ENCODE data around the gene PTGES. TPM values are rescaled to one million over a fixed set of nuclear protein-coding genes. Genes with fewer than 3 reads are reported as not detected.

Gene PTGES
- total RNA-seq, 1 experiment from 2014 or later, result 2.4 TPM

DNA sequence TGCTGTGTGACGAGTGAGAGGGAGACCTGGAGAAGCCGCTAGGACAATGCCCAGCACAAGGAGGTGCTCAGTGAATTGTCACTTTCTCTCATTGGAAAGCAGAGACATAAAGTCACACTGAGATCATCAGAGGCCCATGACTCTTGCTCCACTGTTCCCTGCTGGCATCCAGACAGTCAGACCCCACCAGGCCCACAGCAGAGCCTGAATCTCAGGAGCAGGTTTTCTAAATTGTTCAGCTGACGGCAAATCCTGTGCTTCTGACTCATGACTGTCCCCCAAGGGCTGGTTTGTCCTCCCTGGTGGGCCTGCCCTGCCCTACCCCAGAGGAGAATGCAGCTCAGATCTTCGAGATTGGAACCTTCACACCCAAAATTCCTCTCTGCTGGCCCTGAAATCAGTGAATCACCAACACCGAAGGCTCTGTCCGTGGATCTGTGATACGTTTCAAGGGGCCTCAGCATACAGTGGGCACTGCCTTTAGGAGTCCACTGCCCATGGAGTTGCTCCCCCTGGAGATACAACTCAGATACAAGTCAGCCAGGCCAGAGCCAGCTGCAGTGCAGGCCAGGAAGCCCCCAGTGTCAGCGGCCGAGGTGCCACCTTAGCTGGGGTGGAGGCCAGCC, 2.7 kb downstream of the PTGES start:
- Histone ChIP-seq H3K4me2 (ENCODE audit: insufficient read depth, insufficient read length, low read length) (no peak overlapping the region), H3K79me1 (ENCODE audit: insufficient read depth, low read depth, low read length, poor library complexity, severe bottlenecking) (no peaks in the 10 kb centered on the region), H3K79me2 (ENCODE audit: insufficient read depth, low read length) (no peaks in the 10 kb centered on the region), H3K4ac (ENCODE audit: low read depth, low read length) (no peak overlapping the region), H2AFZ (ENCODE audit: low read length) (no peak overlapping the region), H2BK120ac (ENCODE audit: low read depth, low read length, poor library complexity, severe bottlenecking) (no peak overlapping the region), H4K5ac (ENCODE audit: insufficient read length, low read depth, low read length) (no peak overlapping the region), H4K8ac (replicated peaks; ENCODE audit: insufficient read length, low read depth, low read length) (no peak overlapping the region), H3K18ac (ENCODE audit: insufficient read length, low read depth, low read length) (peak overlapping the region; percentile 25), H3K4me1 (ENCODE audit: insufficient read depth, low read length) (peaks cover 6% of the 10 kb centered on the region; the same call in 1 of the 2 replicates), H4K20me1 (ENCODE audit: control insufficient read depth, insufficient read depth, insufficient read length) (no peaks in the 10 kb centered on the region), H2BK20ac (ENCODE audit: low read depth, low read length, poor library complexity, severe bottlenecking) (no peak overlapping the region), H3K23ac (ENCODE audit: insufficient read length, low read depth, low read length) (no peak overlapping the region), H3K27me3 (ENCODE audit: insufficient read depth, low read length) (no peaks in the 10 kb centered on the region), H2BK15ac (ENCODE audit: low read depth, low read length) (no peak overlapping the region), H3K14ac (ENCODE audit: insufficient read depth, low read length) (no peak overlapping the region), H4K91ac (ENCODE audit: insufficient read length, low read depth, low read length) (no peak overlapping the region), H2BK5ac (ENCODE audit: insufficient read length, low read length) (no peak overlapping the region), H3K9ac (ENCODE audit: extremely low read depth, insufficient read length, low read length) (no peak overlapping the region), H3K27ac (ENCODE audit: insufficient read length, low read depth, low read length) (no peak overlapping the region), H2AK5ac (ENCODE audit: insufficient read length, low read length) (no peak overlapping the region), H3T11ph (ENCODE audit: low read length) (no peak overlapping the region), H3K56ac (ENCODE audit: insufficient read length, low read depth, low read length) (no peak overlapping the region), H3K9me3 (ENCODE audit: control insufficient read depth, low read depth, low read length) (no peaks in the 10 kb centered on the region), H3K23me2 (ENCODE audit: insufficient read length, low read depth, low read length, poor library complexity, severe bottlenecking) (no peaks in the 10 kb centered on the region), H2BK12ac (ENCODE audit: insufficient read length, low read depth, low read length) (no peak overlapping the region)
- no peak for DNase-seq
- peaks cover 9% of the 10 kb centered on the region for H3K27me3 Mint-ChIP-seq (ENCODE audit: low read depth)
- H3K4me3 Mint-ChIP-seq, result no peak overlapping the region
- H3K27ac Mint-ChIP-seq, result no peak overlapping the region
- WGBS (ENCODE audit: extremely low coverage, insufficient read length, low lambda C conversion rate), result no CpG with 5 or more reads among the region's 9 CpGs
- peaks cover 16 to 19% of the 10 kb centered on the region in 2 experiments for H3K4me1 Mint-ChIP-seq
- H3K9me3 Mint-ChIP-seq, result no peaks in the 10 kb centered on the region
- H3K36me3 Mint-ChIP-seq (ENCODE audit: insufficient read depth in 1 of 3, low read depth in 3 of 3), result no peaks in the 10 kb centered on the region
- no peak for TF ChIP-seq CTCF (conservative IDR thresholded peaks at IDR 0.05)

Measured in H9 (cell line).